ENCODE data around the gene SNORC. TPM values are rescaled to one million over a fixed set of nuclear protein-coding genes. Genes with fewer than 3 reads are reported as not detected.

SNORC gene
- total RNA-seq, 1 donor from 2014 or later: 3.1 TPM

DNA sequence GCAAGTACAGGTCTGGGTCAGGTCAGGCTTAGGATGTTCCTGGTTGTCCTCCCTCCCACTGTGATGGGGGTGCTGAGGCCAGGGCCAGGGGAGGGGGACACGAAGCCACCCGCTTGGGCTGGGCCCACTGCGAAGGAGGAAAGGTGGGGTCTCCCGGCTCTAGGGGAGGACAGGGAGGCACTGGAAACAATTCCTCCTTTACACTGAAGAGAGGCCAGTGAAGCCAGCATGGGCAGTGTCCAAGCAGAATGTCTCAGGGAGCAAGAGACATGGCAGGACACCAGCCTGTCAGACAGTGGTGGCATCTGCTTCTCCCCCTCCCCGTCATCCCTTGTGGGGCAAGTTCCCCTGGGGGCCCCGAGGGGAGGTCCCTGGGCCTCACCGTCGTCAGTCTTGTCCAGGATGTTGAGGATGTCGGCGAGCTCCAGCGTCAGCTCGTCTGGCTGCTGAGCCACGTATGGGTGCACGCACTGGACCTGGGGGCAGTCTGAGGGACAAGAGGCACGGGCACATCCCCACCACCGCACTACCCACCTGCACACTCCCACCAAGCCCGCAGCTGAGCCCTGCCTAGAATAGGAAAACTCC lies 10.8 kb downstream of the SNORC start:
- DNase-seq (ENCODE audit: low read depth): no peak
- H3K79me2 ChIP-seq (ENCODE audit: insufficient read depth, low read length): no peaks in the 10 kb centered on the region
- H3K27me3 ChIP-seq (ENCODE audit: insufficient read depth, low read length): no peaks in the 10 kb centered on the region
- no peak overlapping the region for H3K9ac ChIP-seq (ENCODE audit: low read length)
- TF ChIP-seq EZH2 (IDR thresholded peaks at IDR 0.05; ENCODE audit: insufficient read depth, low read length): no peak
- TF ChIP-seq, protein P1, sequence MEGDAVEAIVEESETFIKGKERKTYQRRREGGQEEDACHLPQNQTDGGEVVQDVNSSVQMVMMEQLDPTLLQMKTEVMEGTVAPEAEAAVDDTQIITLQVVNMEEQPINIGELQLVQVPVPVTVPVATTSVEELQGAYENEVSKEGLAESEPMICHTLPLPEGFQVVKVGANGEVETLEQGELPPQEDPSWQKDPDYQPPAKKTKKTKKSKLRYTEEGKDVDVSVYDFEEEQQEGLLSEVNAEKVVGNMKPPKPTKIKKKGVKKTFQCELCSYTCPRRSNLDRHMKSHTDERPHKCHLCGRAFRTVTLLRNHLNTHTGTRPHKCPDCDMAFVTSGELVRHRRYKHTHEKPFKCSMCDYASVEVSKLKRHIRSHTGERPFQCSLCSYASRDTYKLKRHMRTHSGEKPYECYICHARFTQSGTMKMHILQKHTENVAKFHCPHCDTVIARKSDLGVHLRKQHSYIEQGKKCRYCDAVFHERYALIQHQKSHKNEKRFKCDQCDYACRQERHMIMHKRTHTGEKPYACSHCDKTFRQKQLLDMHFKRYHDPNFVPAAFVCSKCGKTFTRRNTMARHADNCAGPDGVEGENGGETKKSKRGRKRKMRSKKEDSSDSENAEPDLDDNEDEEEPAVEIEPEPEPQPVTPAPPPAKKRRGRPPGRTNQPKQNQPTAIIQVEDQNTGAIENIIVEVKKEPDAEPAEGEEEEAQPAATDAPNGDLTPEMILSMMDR (IDR thresholded peaks at IDR 0.05; ENCODE audit: insufficient read depth, low read depth, low read length): no peak
- H3K36me3 ChIP-seq (ENCODE audit: insufficient read depth, low read length): no peaks in the 10 kb centered on the region
- no peak overlapping the region for H3K4me2 ChIP-seq (ENCODE audit: low read length)
- H3K27ac ChIP-seq (ENCODE audit: low read depth, low read length): no peak overlapping the region
- Mint-ChIP-seq H3K4me3 (ENCODE audit: unreplicated experiment) (no peak overlapping the region), H3K27me3 (ENCODE audit: low read depth, unreplicated experiment) (peaks cover 18% of the 10 kb centered on the region), H3K36me3 (ENCODE audit: low read depth, unreplicated experiment) (peaks cover 4% of the 10 kb centered on the region), H3K27ac (ENCODE audit: unreplicated experiment) (no peak overlapping the region), H3K9me3 (ENCODE audit: unreplicated experiment) (no peaks in the 10 kb centered on the region), H3K4me1 (ENCODE audit: low read depth, unreplicated experiment) (no peaks in the 10 kb centered on the region)
- no peak for FAIRE-seq
- H3K4me3 ChIP-seq (ENCODE audit: insufficient read depth, low read depth, low read length): no peak overlapping the region
- H2AFZ ChIP-seq (ENCODE audit: low read depth, low read length): no peak overlapping the region
- H4K20me1 ChIP-seq (ENCODE audit: insufficient read depth, low read length): no peaks in the 10 kb centered on the region
- H3K4me1 ChIP-seq (ENCODE audit: insufficient read depth, low read length): no peaks in the 10 kb centered on the region
- H3K9me3 ChIP-seq (ENCODE audit: insufficient read depth, low read depth, low read length): no peaks in the 10 kb centered on the region

DNA sequence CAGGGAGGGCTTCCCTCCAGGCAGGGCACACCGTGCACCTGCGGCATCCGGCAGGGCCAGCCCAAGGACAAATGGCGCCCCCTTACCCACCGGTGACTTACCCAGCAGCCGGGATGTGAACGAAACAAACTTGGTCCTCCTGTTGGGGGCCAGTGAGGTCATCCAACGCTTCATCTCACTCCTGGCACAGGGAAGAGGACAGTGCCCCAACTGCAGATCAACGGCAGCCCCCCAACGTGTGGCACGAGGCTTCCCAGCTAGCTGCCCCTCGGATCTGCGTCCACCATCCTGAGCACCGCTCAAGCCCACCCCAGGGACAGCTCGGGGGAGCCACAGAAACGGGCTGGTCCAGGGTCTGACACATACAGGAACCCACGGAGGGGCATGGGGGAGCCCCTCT lies 12.0 kb downstream of the SNORC start:
- Mint-ChIP-seq H3K27me3 (ENCODE audit: low read depth, unreplicated experiment) (peaks cover 24% of the 10 kb centered on the region), H3K9me3 (ENCODE audit: unreplicated experiment) (no peaks in the 10 kb centered on the region), H3K27ac (ENCODE audit: unreplicated experiment) (no peak overlapping the region), H3K4me1 (ENCODE audit: low read depth, unreplicated experiment) (no peaks in the 10 kb centered on the region), H3K36me3 (ENCODE audit: low read depth, unreplicated experiment) (peaks cover 4% of the 10 kb centered on the region), H3K4me3 (ENCODE audit: unreplicated experiment) (no peak overlapping the region)
- no peak for DNase-seq (ENCODE audit: low read depth)
- H3K4me2 ChIP-seq (ENCODE audit: low read length): no peak overlapping the region
- H3K9ac ChIP-seq (ENCODE audit: low read length): no peak overlapping the region
- H3K27me3 ChIP-seq (ENCODE audit: insufficient read depth, low read length): no peaks in the 10 kb centered on the region
- H3K36me3 ChIP-seq (ENCODE audit: insufficient read depth, low read length): no peaks in the 10 kb centered on the region
- no peak overlapping the region for H3K4me3 ChIP-seq (ENCODE audit: insufficient read depth, low read depth, low read length)
- H3K27ac ChIP-seq (ENCODE audit: low read depth, low read length): no peak overlapping the region
- H4K20me1 ChIP-seq (ENCODE audit: insufficient read depth, low read length): no peaks in the 10 kb centered on the region
- no peaks in the 10 kb centered on the region for H3K4me1 ChIP-seq (ENCODE audit: insufficient read depth, low read length)
- no peak for FAIRE-seq
- no peaks in the 10 kb centered on the region for H3K79me2 ChIP-seq (ENCODE audit: insufficient read depth, low read length)
- no peak for TF ChIP-seq EZH2 (IDR thresholded peaks at IDR 0.05; ENCODE audit: insufficient read depth, low read length)
- TF ChIP-seq, protein P1 (IDR thresholded peaks at IDR 0.05; ENCODE audit: insufficient read depth, low read depth, low read length): no peak
- no peaks in the 10 kb centered on the region for H3K9me3 ChIP-seq (ENCODE audit: insufficient read depth, low read depth, low read length)
- H2AFZ ChIP-seq (ENCODE audit: low read depth, low read length): no peak overlapping the region

DNA sequence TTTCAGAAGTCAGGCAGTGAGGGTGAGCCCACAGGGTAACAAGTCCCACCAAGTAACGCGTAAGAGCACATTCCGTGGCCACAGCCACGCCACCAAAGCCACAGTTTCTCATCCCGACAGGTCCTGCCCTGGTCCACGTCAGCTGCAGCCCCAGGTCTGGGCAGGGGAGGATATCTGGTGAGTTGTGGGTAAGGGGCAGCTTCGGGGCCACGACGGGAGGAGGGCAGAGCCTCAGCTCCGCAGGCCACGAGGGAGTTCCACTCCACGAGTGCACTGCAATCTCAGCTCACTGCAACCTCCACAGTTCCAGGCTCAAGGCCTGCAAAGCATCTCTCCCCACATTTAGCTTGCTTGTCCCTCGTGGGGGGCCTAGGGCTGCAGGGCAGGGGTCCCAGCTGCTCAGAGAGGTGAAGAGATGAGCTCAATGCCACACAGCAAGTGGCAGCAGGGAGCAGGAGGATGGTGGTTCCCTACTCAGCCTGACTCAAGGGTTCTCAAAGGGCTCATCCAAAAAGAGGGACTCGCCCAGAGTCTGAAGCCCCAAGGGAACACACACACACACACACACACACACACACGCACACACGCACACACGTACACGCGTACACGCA lies 12.5 kb downstream of the SNORC start:
- Histone ChIP-seq H2AFZ (ENCODE audit: low read depth, low read length) (no peak overlapping the region), H3K4me3 (ENCODE audit: insufficient read depth, low read depth, low read length) (no peak overlapping the region), H3K27me3 (ENCODE audit: insufficient read depth, low read length) (no peaks in the 10 kb centered on the region), H3K4me2 (ENCODE audit: low read length) (no peak overlapping the region), H4K20me1 (ENCODE audit: insufficient read depth, low read length) (no peaks in the 10 kb centered on the region), H3K79me2 (ENCODE audit: insufficient read depth, low read length) (no peaks in the 10 kb centered on the region), H3K4me1 (ENCODE audit: insufficient read depth, low read length) (no peaks in the 10 kb centered on the region), H3K36me3 (ENCODE audit: insufficient read depth, low read length) (no peaks in the 10 kb centered on the region), H3K9me3 (ENCODE audit: insufficient read depth, low read depth, low read length) (no peaks in the 10 kb centered on the region), H3K27ac (ENCODE audit: low read depth, low read length) (no peak overlapping the region), H3K9ac (ENCODE audit: low read length) (no peak overlapping the region)
- FAIRE-seq (no peak), DNase-seq (ENCODE audit: low read depth) (no peak)
- Mint-ChIP-seq H3K4me1 (ENCODE audit: low read depth, unreplicated experiment) (no peaks in the 10 kb centered on the region), H3K4me3 (ENCODE audit: unreplicated experiment) (no peak overlapping the region), H3K27me3 (ENCODE audit: low read depth, unreplicated experiment) (peaks cover 26% of the 10 kb centered on the region), H3K27ac (ENCODE audit: unreplicated experiment) (no peak overlapping the region), H3K36me3 (ENCODE audit: low read depth, unreplicated experiment) (peaks cover 4% of the 10 kb centered on the region), H3K9me3 (ENCODE audit: unreplicated experiment) (no peaks in the 10 kb centered on the region)
- no peak for TF ChIP-seq EZH2 (IDR thresholded peaks at IDR 0.05; ENCODE audit: insufficient read depth, low read length)
- TF ChIP-seq, protein P1 (IDR thresholded peaks at IDR 0.05; ENCODE audit: insufficient read depth, low read depth, low read length): no peak
